ENCODE results near the gene RNF145.

- TF ChIP-seq EZH2 (IDR thresholded peaks at IDR 0.05; ENCODE audit: borderline replicate concordance, insufficient read depth, low read depth, low read length, poor library complexity, severe bottlenecking) (no peak), CTCF (IDR thresholded peaks at IDR 0.05) (no peak)
Observed at GRCh38 chr5:159182691-159183090, 26.7 kb downstream of the RNF145 start.
